ENCODE data around the gene RBFOX1.

GRCh38 chr16:7378024-7378695, 45.5 kb downstream of the RBFOX1 start:
- TF ChIP-seq CTCF (IDR thresholded peaks at IDR 0.05) (no peak), POLR2A (IDR thresholded peaks at IDR 0.05) (no peak), EP300 (IDR thresholded peaks at IDR 0.05) (no peak), POLR2AphosphoS5 (IDR thresholded peaks at IDR 0.05) (no peak)
